Activated gamma-delta T cell treated with anti-CD3 and anti-CD28 coated beads, Interleukin-2, amount 50 U/mL, for 16 hours (primary cell): ENCODE measurements around the gene ADGRL4.
"Not testable (repeated sequence)": the region's sequence is repeated elsewhere in the genome, so short reads cannot be mapped to it uniquely, and the experiment has no call there.

Experiments
- DNase-seq: peaks from one replicate; pipeline ENCODE4 v3.0.0-alpha.2; 2020; ENCODE audit warnings: low read depth

ADGRL4 gene

GRCh38 chr1:78918157-78918556 is 88.4 kb downstream of the ADGRL4 start:
- no peak for DNase-seq

GRCh38 chr1:78916986-78917385 is 89.5 kb downstream of the ADGRL4 start:
- no peak for DNase-seq

GRCh38 chr1:78913950-78914349 is 92.6 kb downstream of the ADGRL4 start:
- DNase-seq, result no peak

GRCh38 chr1:78911956-78912880 is 94.3 kb downstream of the ADGRL4 start:
- no peak for DNase-seq

GRCh38 chr1:78902641-78903040 is 103.9 kb downstream of the ADGRL4 start:
- DNase-seq, result no peak

GRCh38 chr1:78894811-78895210 is 111.7 kb downstream of the ADGRL4 start:
- DNase-seq, result no peak

- DNase-seq, result no peak
Observed at GRCh38 chr1:78892260-78892840, 114.2 kb downstream of the ADGRL4 start.

- DNase-seq, result no peak
Observed at GRCh38 chr1:78887458-78887857, 119.1 kb downstream of the ADGRL4 start.

- DNase-seq, result no peak
Observed at GRCh38 chr1:78884685-78885452, 121.7 kb downstream of the ADGRL4 start.

- no peak for DNase-seq
Observed at GRCh38 chr1:78880223-78880622, 126.3 kb downstream of the ADGRL4 start.

- DNase-seq, result not testable (repeated sequence)
Observed at GRCh38 chr1:78875986-78876385, 130.5 kb downstream of the ADGRL4 start.

- DNase-seq, result not testable (repeated sequence)
Observed at GRCh38 chr1:78872801-78873200, 133.7 kb downstream of the ADGRL4 start.

GRCh38 chr1:78871249-78871648 is 135.3 kb downstream of the ADGRL4 start:
- DNase-seq, result no peak

GRCh38 chr1:78869136-78869535 is 137.4 kb downstream of the ADGRL4 start:
- DNase-seq, result no peak

GRCh38 chr1:78864175-78864574 is 142.4 kb downstream of the ADGRL4 start:
- no peak for DNase-seq

- DNase-seq, result no peak
Observed at GRCh38 chr1:78856096-78856495, 150.4 kb downstream of the ADGRL4 start.

GRCh38 chr1:78855258-78855657 is 151.3 kb downstream of the ADGRL4 start:
- no peak for DNase-seq

- no peak for DNase-seq
Observed at GRCh38 chr1:78854556-78854955, 152.0 kb downstream of the ADGRL4 start.

GRCh38 chr1:78843546-78843945 is 163.0 kb downstream of the ADGRL4 start:
- DNase-seq, result no peak

GRCh38 chr1:78843111-78843510 is 163.4 kb downstream of the ADGRL4 start:
- no peak for DNase-seq

- no peak for DNase-seq
Observed at GRCh38 chr1:78840453-78841271, 165.9 kb downstream of the ADGRL4 start.
